ENCODE measurements around the gene ZNF385B. TPM values are rescaled to one million over a fixed set of nuclear protein-coding genes. Genes with fewer than 3 reads are reported as not detected.

The ZNF385B gene
- total RNA-seq, 1 experiment from 2014 or later, result 0.33 TPM

DNA sequence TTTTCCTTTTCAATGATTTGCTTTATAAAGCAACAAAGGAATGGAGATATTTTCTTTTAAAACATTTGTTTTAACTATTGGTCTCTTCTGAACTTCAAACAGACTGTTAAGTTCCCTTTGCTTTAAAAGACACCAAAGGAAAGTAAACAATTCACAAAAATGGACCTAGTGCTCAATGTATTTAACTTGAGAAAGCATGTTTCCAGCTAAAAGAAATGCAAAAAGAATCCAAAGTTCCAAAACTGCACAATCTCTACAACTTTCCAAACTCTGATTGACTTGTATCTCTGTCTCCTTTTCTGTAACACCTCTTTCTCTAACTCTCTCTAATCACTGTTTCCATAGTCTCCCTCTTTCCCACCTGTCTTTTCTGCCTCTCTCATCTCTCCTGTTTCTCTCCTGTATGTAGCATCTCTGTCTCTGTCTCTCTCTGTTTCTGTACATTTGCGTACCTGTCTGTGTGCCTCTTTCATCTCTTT is 301.1 kb downstream of the ZNF385B start:
- Mint-ChIP-seq H3K27me3 (ENCODE audit: insufficient read depth, unreplicated experiment) (no peaks in the 10 kb centered on the region), H3K27ac (ENCODE audit: low read depth, unreplicated experiment) (no peak overlapping the region), H3K4me3 (ENCODE audit: unreplicated experiment) (no peak overlapping the region), H3K9me3 (ENCODE audit: unreplicated experiment) (no peaks in the 10 kb centered on the region), H3K36me3 (ENCODE audit: insufficient read depth, unreplicated experiment) (no peaks in the 10 kb centered on the region), H3K4me1 (ENCODE audit: insufficient read depth, unreplicated experiment) (no peaks in the 10 kb centered on the region)
- BruUV-seq (replicated peaks), result no TSS peak
- TF ChIP-seq, protein P1, sequence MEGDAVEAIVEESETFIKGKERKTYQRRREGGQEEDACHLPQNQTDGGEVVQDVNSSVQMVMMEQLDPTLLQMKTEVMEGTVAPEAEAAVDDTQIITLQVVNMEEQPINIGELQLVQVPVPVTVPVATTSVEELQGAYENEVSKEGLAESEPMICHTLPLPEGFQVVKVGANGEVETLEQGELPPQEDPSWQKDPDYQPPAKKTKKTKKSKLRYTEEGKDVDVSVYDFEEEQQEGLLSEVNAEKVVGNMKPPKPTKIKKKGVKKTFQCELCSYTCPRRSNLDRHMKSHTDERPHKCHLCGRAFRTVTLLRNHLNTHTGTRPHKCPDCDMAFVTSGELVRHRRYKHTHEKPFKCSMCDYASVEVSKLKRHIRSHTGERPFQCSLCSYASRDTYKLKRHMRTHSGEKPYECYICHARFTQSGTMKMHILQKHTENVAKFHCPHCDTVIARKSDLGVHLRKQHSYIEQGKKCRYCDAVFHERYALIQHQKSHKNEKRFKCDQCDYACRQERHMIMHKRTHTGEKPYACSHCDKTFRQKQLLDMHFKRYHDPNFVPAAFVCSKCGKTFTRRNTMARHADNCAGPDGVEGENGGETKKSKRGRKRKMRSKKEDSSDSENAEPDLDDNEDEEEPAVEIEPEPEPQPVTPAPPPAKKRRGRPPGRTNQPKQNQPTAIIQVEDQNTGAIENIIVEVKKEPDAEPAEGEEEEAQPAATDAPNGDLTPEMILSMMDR (IDR thresholded peaks at IDR 0.05; ENCODE audit: unreplicated experiment), result no peak
- ChIA-PET CTCF (no interaction called here), POLR2A (no interaction called here)
- DNase-seq (ENCODE audit: unreplicated experiment), result no peak
- intact Hi-C loops (cut with micrococcal nuclease), result no loop called here

DNA sequence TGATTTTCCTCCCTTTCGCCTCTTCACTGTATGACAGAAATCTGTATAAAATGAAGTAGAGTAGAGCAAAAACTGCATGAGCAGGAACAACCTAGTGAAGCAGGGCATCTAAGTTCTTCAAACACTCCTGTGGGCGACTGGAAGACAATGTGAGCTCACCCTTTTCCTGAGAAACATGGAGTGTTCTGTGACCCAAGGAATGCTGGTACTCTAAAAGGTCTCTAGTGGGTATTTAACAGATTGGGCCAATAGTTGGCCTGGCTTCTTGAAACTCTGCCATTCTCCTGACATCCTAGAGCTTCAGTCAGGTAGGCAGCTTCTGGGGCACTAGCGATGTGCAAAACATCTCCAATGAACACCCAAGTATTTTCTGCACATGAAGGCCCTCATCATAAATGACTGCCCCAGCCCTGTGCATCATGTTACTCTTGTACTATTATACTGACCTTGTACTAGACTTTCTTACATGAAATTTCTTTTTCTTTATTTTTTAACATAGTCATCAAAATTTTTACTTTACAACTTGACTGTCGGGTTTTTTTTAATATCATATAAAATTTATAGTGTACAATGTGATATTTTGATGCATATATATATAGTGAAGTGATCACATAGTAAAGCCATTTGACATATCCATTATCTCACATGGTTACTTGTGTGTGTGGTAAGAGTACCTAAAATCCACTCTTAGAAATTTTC is 302.2 kb downstream of the ZNF385B start:
- TF ChIP-seq, protein P1 (IDR thresholded peaks at IDR 0.05; ENCODE audit: unreplicated experiment), result no peak
- no peaks in the 10 kb centered on the region for H3K27me3 Mint-ChIP-seq (ENCODE audit: insufficient read depth, unreplicated experiment)
- no peak overlapping the region for H3K27ac Mint-ChIP-seq (ENCODE audit: low read depth, unreplicated experiment)
- H3K36me3 Mint-ChIP-seq (ENCODE audit: insufficient read depth, unreplicated experiment), result no peaks in the 10 kb centered on the region
- DNase-seq (ENCODE audit: unreplicated experiment), result no peak
- no peak overlapping the region for H3K4me3 Mint-ChIP-seq (ENCODE audit: unreplicated experiment)
- H3K4me1 Mint-ChIP-seq (ENCODE audit: insufficient read depth, unreplicated experiment), result no peaks in the 10 kb centered on the region
- ChIA-PET CTCF (interaction anchor here (0.5 kb wide), 1 partner anchor 16 kb away, joined by 3 read pairs; no protein-coding TSS in a partner anchor), POLR2A (interaction anchor here (0.6 kb wide), 1 partner anchor 36 kb away, joined by 4 read pairs; no protein-coding TSS in a partner anchor)
- H3K9me3 Mint-ChIP-seq (ENCODE audit: unreplicated experiment), result no peaks in the 10 kb centered on the region
- intact Hi-C loops (cut with micrococcal nuclease), result no loop called here
- no TSS peak for BruUV-seq (replicated peaks)

DNA sequence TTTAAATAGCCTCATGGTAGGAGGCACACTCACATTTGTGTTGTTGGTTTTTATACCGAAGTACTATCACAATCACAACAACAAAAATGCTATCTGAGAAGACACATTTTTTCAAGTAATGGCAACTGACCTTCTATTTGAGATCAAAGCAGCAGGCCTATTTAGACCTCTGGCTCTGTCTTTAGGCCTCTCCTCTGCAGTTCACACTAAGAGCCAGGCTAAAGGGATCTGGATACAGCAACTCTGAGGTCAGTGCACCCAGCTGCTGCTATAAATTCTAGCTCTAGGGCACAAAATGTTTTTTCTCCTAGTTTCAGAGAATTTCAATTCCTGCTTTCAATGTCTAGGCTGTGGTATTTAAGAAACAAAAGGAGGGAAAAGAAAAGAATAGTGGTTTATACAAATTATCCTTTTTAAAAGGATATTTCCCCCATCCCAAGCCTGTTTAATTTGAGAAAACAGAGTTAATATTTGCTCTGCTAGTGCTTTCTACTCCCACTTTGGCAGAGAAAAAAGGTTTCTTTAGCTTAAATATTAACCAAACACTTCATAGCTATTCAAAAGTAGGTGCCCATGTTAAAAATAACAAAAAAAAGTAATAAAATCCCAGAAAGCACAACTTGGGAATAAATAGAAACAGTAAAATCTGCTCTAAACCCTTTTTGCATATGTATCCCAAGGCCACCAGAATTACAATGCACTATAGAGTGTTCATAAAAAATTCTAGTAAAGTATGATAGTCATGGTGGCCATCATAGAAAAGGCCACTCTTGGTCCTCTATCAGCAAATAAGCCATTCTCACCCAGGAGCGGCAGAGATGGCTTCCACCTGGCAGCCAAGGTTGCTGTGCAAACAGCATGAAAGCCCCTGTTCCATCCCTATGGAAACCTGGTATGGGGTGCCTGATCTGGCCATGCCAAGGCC is 303.1 kb downstream of the ZNF385B start:
- TF ChIP-seq, protein P1 (IDR thresholded peaks at IDR 0.05; ENCODE audit: unreplicated experiment), result no peak
- POLR2A ChIA-PET, result no interaction called here
- BruUV-seq (replicated peaks), result no TSS peak
- no peak for DNase-seq (ENCODE audit: unreplicated experiment)
- H3K4me1 Mint-ChIP-seq (ENCODE audit: insufficient read depth, unreplicated experiment), result no peaks in the 10 kb centered on the region
- H3K36me3 Mint-ChIP-seq (ENCODE audit: insufficient read depth, unreplicated experiment), result no peaks in the 10 kb centered on the region
- H3K27me3 Mint-ChIP-seq (ENCODE audit: insufficient read depth, unreplicated experiment), result no peaks in the 10 kb centered on the region
- H3K4me3 Mint-ChIP-seq (ENCODE audit: unreplicated experiment), result no peak overlapping the region
- intact Hi-C loops (cut with micrococcal nuclease), result no loop called here
- CTCF ChIA-PET, result no interaction called here
- no peak overlapping the region for H3K27ac Mint-ChIP-seq (ENCODE audit: low read depth, unreplicated experiment)
- no peaks in the 10 kb centered on the region for H3K9me3 Mint-ChIP-seq (ENCODE audit: unreplicated experiment)

DNA sequence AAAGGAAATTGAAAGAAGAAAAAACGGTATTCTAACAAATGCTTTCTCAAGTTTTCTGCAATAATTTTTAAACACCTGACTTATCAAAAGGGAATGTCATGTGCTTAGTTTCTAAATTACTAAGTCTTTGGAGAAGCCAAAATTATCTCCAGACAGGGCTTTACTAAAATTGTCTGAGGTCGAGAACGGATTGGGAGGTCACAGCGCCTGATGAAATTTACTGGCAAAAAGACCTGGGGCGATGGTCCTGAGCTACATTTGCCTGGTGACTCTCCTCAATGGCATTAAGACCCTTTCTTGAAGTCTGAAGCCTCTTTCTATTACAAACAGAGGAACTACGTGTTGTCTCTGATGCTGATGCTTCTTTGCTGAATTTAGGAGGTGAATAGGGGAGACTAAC is 305.0 kb downstream of the ZNF385B start:
- H3K4me3 Mint-ChIP-seq (ENCODE audit: unreplicated experiment), result no peak overlapping the region
- POLR2A ChIA-PET, result no interaction called here
- H3K36me3 Mint-ChIP-seq (ENCODE audit: insufficient read depth, unreplicated experiment), result no peaks in the 10 kb centered on the region
- intact Hi-C loops (cut with micrococcal nuclease), result no loop called here
- TF ChIP-seq, protein P1 (IDR thresholded peaks at IDR 0.05; ENCODE audit: unreplicated experiment), result no peak
- BruUV-seq (replicated peaks), result no TSS peak
- H3K27ac Mint-ChIP-seq (ENCODE audit: low read depth, unreplicated experiment), result no peak overlapping the region
- no peaks in the 10 kb centered on the region for H3K4me1 Mint-ChIP-seq (ENCODE audit: insufficient read depth, unreplicated experiment)
- no peaks in the 10 kb centered on the region for H3K9me3 Mint-ChIP-seq (ENCODE audit: unreplicated experiment)
- H3K27me3 Mint-ChIP-seq (ENCODE audit: insufficient read depth, unreplicated experiment), result no peaks in the 10 kb centered on the region
- CTCF ChIA-PET, result no interaction called here
- DNase-seq (ENCODE audit: unreplicated experiment), result no peak

All from MCF 10A (cell line).